Breast epithelium (tissue), 4 donors: Measurements from ENCODE around the gene TMEM232. TPM values are rescaled to one million over a fixed set of nuclear protein-coding genes. Genes with fewer than 3 reads are reported as not detected.
"Not testable (repeated sequence)": the region's sequence is repeated elsewhere in the genome, so short reads cannot be mapped to it uniquely, and the experiment has no call there.

Experiments
- DNase-seq, 2 donors: peaks; one replicate each; pipeline ENCODE4 v3.0.0-alpha.2; 2019; ENCODE audit warnings: low spot score in 2 of 2
- H3K27ac ChIP-seq, 2 donors: fragments of 200-600 bp; sonication (generic) in 1 of 2; one replicate each; pipeline ENCODE4 v1.5.1; 2016 to 2019; ENCODE audit warnings: mild to moderate bottlenecking in 1 of 2
- H3K27me3 ChIP-seq, 2 donors: fragments of 200-600 bp; sonication (generic) in 1 of 2; one replicate each; pipeline versions ENCODE4 v1.5.1 to v1.6.0; 2017 to 2019; ENCODE audit warnings: control low read depth in 1 of 2, mild to moderate bottlenecking in 1 of 2
- H3K36me3 ChIP-seq: fragments of 200-600 bp; one replicate; pipeline ENCODE4 v1.5.1; 2019
- H3K4me1 ChIP-seq, 2 donors: fragments of 200-600 bp; sonication (generic); one replicate each; pipeline ENCODE4 v1.5.1; 2016 to 2019; ENCODE audit warnings: control low read depth in 1 of 2
- H3K4me3 ChIP-seq, 3 donors: fragments of 200-600 bp; sonication (generic); 1 replicate in 2 of 3; 2 replicates in 1 of 3; pipeline ENCODE4 v1.5.1; 2016 to 2019; ENCODE audit warnings: mild to moderate bottlenecking in 3 of 3, moderate library complexity in 2 of 3
- H3K9me3 ChIP-seq, 2 donors: fragments of 200-600 bp; sonication (generic) in 1 of 2; one replicate each; pipeline ENCODE4 v1.5.1; 2016 to 2019; ENCODE audit warnings: control low read depth in 1 of 2
- CTCF ChIP-seq, 3 donors: fragments of 450-650 bp; IDR thresholded peaks; one replicate each; pipeline ENCODE4 v1.5.1; 2016 to 2017; ENCODE audit warnings: antibody characterized with exemption in 3 of 3, mild to moderate bottlenecking in 3 of 3, moderate library complexity in 3 of 3
- POLR2A ChIP-seq: fragments of 450-650 bp; IDR thresholded peaks from one replicate; pipeline ENCODE4 v1.6.1; 2016; ENCODE audit warnings: antibody characterized with exemption, mild to moderate bottlenecking, moderate library complexity
- POLR2AphosphoS5 ChIP-seq, 3 donors: sonication (generic); formaldehyde crosslinking; IDR thresholded peaks; one replicate each; pipeline ENCODE4 v1.6.1; 2017; ENCODE audit warnings: antibody characterized with exemption in 3 of 3
- intact Hi-C: fragments of 100-400 bp; cut with DNase I; formaldehyde crosslinking; loops from one replicate; pipeline ENCODE4 v1.15.1; 2023; ENCODE audit warnings: low total_unique reads
- total RNA-seq, 3 donors: library from RNA; depleted of rRNA; stranded (reverse); fragments of >200 nt; gene quantifications; one replicate each; pipeline ENCODE4 v1.1.0, GENCODE V29; 2016

TMEM232 gene
- total RNA-seq, 3 donors from 2014 or later = 2.0 to 6.4 (median 4.6) TPM

GRCh38 chr5:110702300-110702699, 24.2 kb downstream of the TMEM232 start:
- no peaks in the 10 kb centered on the region for H3K9me3 ChIP-seq
- intact Hi-C loops = no loop called here
- no peak overlapping the region for H3K27ac ChIP-seq
- TF ChIP-seq CTCF (IDR thresholded peaks at IDR 0.05) (no peak), POLR2A (no peak), POLR2AphosphoS5 (IDR thresholded peaks at IDR 0.05) (no peak)
- H3K27me3 ChIP-seq = no peaks in the 10 kb centered on the region
- no peak for DNase-seq
- no peaks in the 10 kb centered on the region for H3K4me1 ChIP-seq
- no peaks in the 10 kb centered on the region for H3K36me3 ChIP-seq
- H3K4me3 ChIP-seq = no peak overlapping the region

- intact Hi-C loops, H3K9me3 ChIP-seq, H3K36me3 ChIP-seq, H3K4me1 ChIP-seq, H3K27ac ChIP-seq, H3K27me3 ChIP-seq, H3K4me3 ChIP-seq, DNase-seq: not testable (repeated sequence)
These were observed 33.8 kb downstream of the TMEM232 start for GRCh38 chr5:110692669-110693068.

GRCh38 chr5:110690587-110690986, 35.9 kb downstream of the TMEM232 start:
- H3K9me3 ChIP-seq, intact Hi-C loops, H3K36me3 ChIP-seq, H3K27ac ChIP-seq, H3K27me3 ChIP-seq, DNase-seq, H3K4me1 ChIP-seq, H3K4me3 ChIP-seq: not testable (repeated sequence)

- Histone ChIP-seq H3K9me3 (peaks cover 0 to 4% of the 10 kb centered on the region in 2 donors), H3K4me3 (no peak overlapping the region), H3K27me3 (no peaks in the 10 kb centered on the region), H3K4me1 (no peaks in the 10 kb centered on the region), H3K27ac (no peak overlapping the region), H3K36me3 (no peaks in the 10 kb centered on the region)
- DNase-seq = no peak
- TF ChIP-seq POLR2A (no peak), CTCF (IDR thresholded peaks at IDR 0.05) (no peak), POLR2AphosphoS5 (IDR thresholded peaks at IDR 0.05) (no peak)
- intact Hi-C loops = no loop called here
These were observed 39.0 kb downstream of the TMEM232 start for GRCh38 chr5:110687485-110687884.

GRCh38 chr5:110686270-110686669, 40.2 kb downstream of the TMEM232 start:
- no peak overlapping the region for H3K4me3 ChIP-seq
- H3K4me1 ChIP-seq = no peaks in the 10 kb centered on the region
- TF ChIP-seq CTCF (IDR thresholded peaks at IDR 0.05) (no peak), POLR2AphosphoS5 (IDR thresholded peaks at IDR 0.05) (no peak), POLR2A (no peak)
- no peak for DNase-seq
- no peaks in the 10 kb centered on the region for H3K27me3 ChIP-seq
- no peak overlapping the region for H3K27ac ChIP-seq
- H3K9me3 ChIP-seq = peaks cover 0 to 4% of the 10 kb centered on the region in 2 donors
- H3K36me3 ChIP-seq = no peaks in the 10 kb centered on the region
- intact Hi-C loops = no loop called here

GRCh38 chr5:110681953-110682352, 44.5 kb downstream of the TMEM232 start:
- H3K4me1 ChIP-seq = no peaks in the 10 kb centered on the region
- DNase-seq = no peak
- no peak overlapping the region for H3K4me3 ChIP-seq
- no peaks in the 10 kb centered on the region for H3K9me3 ChIP-seq
- H3K27ac ChIP-seq = no peak overlapping the region
- TF ChIP-seq CTCF (IDR thresholded peaks at IDR 0.05) (no peak), POLR2A (no peak), POLR2AphosphoS5 (IDR thresholded peaks at IDR 0.05) (no peak)
- no peaks in the 10 kb centered on the region for H3K36me3 ChIP-seq
- intact Hi-C loops = no loop called here
- H3K27me3 ChIP-seq = no peaks in the 10 kb centered on the region
